Measurements from ENCODE around the gene NAALADL1. TPM values are rescaled to one million over a fixed set of nuclear protein-coding genes. Genes with fewer than 3 reads are reported as not detected.

The NAALADL1 gene
- total and polyA plus RNA-seq, 9 of the 15 experiments (the other 6 are each of a cell fraction or from before 2014, with no cell fraction given): 0.06 to 0.72 (median 0.22) TPM; not detected in 4

DNA sequence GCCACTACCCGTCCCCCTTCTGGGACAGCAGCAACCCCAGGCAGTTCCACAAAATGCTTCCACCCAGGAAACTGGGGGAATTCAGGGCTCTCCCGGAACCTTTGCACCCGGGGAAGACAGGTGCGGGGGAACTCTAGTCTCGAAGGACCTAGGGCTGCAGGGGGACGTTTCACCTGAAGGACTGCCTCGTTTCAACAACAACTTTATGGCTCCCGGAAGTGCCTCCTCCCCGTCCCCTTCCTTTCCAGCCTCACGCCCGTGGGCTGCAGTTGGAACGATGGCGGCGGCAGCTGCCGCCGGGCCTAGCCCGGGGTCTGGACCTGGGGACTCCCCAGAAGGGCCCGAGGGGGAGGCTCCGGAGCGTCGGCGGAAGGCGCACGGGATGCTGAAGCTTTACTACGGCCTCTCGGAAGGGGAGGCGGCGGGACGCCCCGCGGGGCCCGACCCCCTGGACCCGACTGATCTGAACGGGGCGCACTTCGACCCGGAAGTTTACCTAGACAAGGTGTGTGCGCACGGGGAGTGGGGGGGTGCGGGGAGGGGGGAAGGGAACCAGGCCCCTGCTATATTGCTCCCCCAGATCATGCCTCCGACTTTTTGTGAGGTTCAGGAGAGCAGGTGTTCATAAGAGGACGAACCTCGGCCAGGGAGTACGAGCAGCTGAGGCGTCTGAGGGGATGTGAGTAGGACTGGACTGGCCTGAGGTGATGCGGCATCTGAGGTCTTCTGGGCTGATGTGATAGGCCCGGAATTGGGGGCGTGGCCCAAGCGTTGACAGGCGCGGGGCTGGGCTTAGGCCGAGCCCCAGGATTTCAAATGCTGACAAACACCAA, 37.8 kb upstream of the NAALADL1 start, which contains the start of gene VPS51 (continued):
- TF ChIP-seq RAD21 (CRISPR knock-in tag; conservative IDR thresholded peaks at IDR 0.05 in 1 of 2, IDR thresholded peaks at IDR 0.05 in 1 of 2): 0 out of 4 replicates have a peak, but pooled peaks of 1 of the 2 experiments have one; percentile 14
- TF ChIP-seq ZNF717 (CRISPR knock-in tag; IDR thresholded peaks at IDR 0.05): no peak
- no peak for TF ChIP-seq ZNF778 (CRISPR knock-in tag; IDR thresholded peaks at IDR 0.05)
- TF ChIP-seq ETV1 (tag; conservative IDR thresholded peaks at IDR 0.05; ENCODE audit: low read depth): peak; percentile 95
- TF ChIP-seq SMC3 (conservative IDR thresholded peaks at IDR 0.05; ENCODE audit: insufficient read depth, low read depth, low read length): 0 out of 2 replicates have a peak, but pooled peaks have one; percentile 27
- TF ChIP-seq SREBF1 (IDR thresholded peaks at IDR 0.05; ENCODE audit: borderline replicate concordance, low read depth, low read length): no peak
- no peak for TF ChIP-seq SREBF2 (CRISPR knock-in tag; IDR thresholded peaks at IDR 0.05)
- TF ChIP-seq, protein P1, sequence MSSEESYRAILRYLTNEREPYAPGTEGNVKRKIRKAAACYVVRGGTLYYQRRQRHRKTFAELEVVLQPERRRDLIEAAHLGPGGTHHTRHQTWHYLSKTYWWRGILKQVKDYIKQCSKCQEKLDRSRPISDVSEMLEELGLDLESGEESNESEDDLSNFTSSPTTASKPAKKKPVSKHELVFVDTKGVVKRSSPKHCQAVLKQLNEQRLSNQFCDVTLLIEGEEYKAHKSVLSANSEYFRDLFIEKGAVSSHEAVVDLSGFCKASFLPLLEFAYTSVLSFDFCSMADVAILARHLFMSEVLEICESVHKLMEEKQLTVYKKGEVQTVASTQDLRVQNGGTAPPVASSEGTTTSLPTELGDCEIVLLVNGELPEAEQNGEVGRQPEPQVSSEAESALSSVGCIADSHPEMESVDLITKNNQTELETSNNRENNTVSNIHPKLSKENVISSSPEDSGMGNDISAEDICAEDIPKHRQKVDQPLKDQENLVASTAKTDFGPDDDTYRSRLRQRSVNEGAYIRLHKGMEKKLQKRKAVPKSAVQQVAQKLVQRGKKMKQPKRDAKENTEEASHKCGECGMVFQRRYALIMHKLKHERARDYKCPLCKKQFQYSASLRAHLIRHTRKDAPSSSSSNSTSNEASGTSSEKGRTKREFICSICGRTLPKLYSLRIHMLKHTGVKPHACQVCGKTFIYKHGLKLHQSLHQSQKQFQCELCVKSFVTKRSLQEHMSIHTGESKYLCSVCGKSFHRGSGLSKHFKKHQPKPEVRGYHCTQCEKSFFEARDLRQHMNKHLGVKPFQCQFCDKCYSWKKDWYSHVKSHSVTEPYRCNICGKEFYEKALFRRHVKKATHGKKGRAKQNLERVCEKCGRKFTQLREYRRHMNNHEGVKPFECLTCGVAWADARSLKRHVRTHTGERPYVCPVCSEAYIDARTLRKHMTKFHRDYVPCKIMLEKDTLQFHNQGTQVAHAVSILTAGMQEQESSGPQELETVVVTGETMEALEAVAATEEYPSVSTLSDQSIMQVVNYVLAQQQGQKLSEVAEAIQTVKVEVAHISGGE (CRISPR knock-in tag; IDR thresholded peaks at IDR 0.05): peak; percentile 99 to 100 (median 100)
- no peak for TF ChIP-seq ZFP1 (CRISPR knock-in tag; IDR thresholded peaks at IDR 0.05)
- peak; percentile 83; the same call in 1 of the 2 replicates for TF ChIP-seq NFATC3 (IDR thresholded peaks at IDR 0.05)
- TF ChIP-seq ZNF140 (CRISPR knock-in tag; IDR thresholded peaks at IDR 0.05): no peak
- no peak for TF ChIP-seq NR4A1 (CRISPR knock-in tag; IDR thresholded peaks at IDR 0.05)
- peak; percentile 90 for TF ChIP-seq NR4A1 (tag; IDR thresholded peaks at IDR 0.05)
- no peak for TF ChIP-seq DDX20 (tag; IDR thresholded peaks at IDR 0.05; ENCODE audit: low read depth)
- TF ChIP-seq, protein P2, sequence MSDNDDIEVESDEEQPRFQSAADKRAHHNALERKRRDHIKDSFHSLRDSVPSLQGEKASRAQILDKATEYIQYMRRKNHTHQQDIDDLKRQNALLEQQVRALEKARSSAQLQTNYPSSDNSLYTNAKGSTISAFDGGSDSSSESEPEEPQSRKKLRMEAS (CRISPR knock-in tag; IDR thresholded peaks at IDR 0.05): no peak
- TF ChIP-seq HNRNPK (IDR thresholded peaks at IDR 0.05; ENCODE audit: low read depth, low read length, poor library complexity, severe bottlenecking): no peak
- TF ChIP-seq RBM39 (optimal IDR thresholded peaks at IDR 0.05; ENCODE audit: low read depth, low read length): no peak
- no peak for TF ChIP-seq SMARCC2 (IDR thresholded peaks at IDR 0.05; ENCODE audit: low read depth)
- no peak for TF ChIP-seq ZNF79 (CRISPR knock-in tag; IDR thresholded peaks at IDR 0.05; ENCODE audit: low read depth)
- TF ChIP-seq ZKSCAN3 (CRISPR knock-in tag; IDR thresholded peaks at IDR 0.05): no peak
- TF ChIP-seq HDAC2 (IDR thresholded peaks at IDR 0.05): no peak
- TF ChIP-seq, protein P3, sequence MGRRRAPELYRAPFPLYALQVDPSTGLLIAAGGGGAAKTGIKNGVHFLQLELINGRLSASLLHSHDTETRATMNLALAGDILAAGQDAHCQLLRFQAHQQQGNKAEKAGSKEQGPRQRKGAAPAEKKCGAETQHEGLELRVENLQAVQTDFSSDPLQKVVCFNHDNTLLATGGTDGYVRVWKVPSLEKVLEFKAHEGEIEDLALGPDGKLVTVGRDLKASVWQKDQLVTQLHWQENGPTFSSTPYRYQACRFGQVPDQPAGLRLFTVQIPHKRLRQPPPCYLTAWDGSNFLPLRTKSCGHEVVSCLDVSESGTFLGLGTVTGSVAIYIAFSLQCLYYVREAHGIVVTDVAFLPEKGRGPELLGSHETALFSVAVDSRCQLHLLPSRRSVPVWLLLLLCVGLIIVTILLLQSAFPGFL (CRISPR knock-in tag; IDR thresholded peaks at IDR 0.05): no peak
- TF ChIP-seq ZNF146 (CRISPR knock-in tag; IDR thresholded peaks at IDR 0.05; ENCODE audit: unreplicated experiment): no peak

Measured in K562 (cell line).